GM12872 (cell line): ENCODE measurements around the gene USP2.
A peak's percentile ranks its signal among the peaks of the same experiment; 100 is the strongest.

Source experiments
- TF ChIP-seq, protein P1 (sequence below): IDR thresholded peaks from 3 replicates; pipeline ENCODE4 v1.5.1; 2011; ENCODE audit warnings: low read depth, mild to moderate bottlenecking, low read length, moderate library complexity; ENCODE audit not compliant: insufficient read depth

Gene USP2

DNA sequence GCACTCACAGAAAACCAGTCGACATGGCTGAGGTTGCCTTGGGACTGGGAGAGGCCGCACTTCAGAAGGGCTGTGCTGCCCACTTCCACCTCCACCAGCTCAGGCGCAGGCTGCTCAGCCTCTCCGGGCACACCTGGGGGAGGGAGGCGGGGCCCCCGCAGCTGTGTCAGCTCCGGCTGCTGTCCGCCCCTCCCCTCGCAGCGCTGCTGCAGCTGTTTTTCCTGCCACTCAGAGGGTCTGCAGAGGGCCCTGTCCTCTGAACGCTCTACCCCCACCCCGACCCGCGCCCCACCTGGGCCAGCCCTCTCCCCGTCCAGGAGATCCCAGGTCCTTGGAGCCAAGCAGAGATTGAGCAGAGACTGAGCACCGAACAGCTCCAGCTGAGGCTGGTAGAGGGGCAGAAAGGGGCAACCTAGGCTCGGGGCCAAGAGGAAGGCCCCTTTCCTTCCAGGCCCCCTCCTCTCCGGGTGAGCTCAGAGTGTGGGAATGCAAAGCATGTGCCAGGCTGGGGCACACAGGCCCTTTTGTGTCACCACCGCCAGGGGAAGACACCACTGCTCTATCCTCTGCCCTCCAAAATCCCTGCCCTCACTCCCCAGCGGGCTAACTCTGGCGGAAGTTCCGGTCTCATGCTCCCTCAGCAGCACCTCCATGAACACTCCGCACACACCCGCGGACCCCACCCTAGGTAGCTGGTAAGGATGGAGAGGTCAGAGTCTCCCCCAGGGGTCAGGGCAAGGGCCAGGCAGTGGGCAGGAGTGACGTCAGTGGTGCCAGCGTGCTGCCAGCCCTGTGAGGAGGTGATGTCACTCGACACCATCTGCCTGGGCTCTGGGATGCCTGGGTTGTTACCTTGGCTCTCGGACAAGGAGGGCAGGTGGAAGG, 66.1 kb downstream of the USP2 start:
- TF ChIP-seq, protein P1, sequence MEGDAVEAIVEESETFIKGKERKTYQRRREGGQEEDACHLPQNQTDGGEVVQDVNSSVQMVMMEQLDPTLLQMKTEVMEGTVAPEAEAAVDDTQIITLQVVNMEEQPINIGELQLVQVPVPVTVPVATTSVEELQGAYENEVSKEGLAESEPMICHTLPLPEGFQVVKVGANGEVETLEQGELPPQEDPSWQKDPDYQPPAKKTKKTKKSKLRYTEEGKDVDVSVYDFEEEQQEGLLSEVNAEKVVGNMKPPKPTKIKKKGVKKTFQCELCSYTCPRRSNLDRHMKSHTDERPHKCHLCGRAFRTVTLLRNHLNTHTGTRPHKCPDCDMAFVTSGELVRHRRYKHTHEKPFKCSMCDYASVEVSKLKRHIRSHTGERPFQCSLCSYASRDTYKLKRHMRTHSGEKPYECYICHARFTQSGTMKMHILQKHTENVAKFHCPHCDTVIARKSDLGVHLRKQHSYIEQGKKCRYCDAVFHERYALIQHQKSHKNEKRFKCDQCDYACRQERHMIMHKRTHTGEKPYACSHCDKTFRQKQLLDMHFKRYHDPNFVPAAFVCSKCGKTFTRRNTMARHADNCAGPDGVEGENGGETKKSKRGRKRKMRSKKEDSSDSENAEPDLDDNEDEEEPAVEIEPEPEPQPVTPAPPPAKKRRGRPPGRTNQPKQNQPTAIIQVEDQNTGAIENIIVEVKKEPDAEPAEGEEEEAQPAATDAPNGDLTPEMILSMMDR, result peak; percentile 35; the same call in 1 of the 3 replicates

DNA sequence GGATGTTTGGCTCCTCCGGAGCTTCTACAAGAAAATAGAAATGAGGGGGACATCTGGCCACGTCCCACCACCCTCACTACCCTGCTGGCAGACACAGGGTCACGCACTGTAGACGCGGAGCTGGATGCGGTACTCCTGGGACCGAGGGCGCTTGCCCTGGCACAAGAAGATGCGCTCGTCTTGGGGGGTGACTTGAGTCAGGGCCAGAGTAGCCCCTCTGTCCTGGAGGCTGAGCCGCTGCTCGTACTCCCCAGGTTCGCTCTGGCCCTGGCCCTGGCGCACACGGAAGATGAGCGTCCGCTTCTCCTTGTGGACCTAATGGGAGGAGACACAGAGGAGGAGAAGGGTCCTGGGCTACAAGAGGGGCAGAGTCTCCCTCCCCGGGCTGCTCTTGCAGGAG, 66.8 kb downstream of the USP2 start:
- TF ChIP-seq, protein P1, result no peak

DNA sequence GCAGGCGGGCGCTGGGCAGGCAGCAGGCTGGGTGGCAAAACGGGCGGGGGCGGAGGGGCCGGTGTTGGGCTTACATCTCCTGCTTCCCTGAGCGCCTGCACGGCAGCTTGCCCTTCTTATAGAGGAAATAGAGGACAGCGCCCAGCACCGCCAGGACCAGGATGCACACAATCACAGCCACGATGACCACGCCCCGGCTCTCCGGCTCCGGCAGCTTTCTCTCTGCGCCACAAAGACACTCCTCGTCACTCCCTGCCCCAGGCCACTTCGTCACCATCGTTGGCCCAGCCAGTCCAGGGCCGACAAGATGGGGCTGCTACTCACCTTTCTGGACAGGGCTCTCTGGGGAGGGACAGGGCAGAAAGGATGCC, 70.8 kb downstream of the USP2 start:
- TF ChIP-seq, protein P1, result no peak

DNA sequence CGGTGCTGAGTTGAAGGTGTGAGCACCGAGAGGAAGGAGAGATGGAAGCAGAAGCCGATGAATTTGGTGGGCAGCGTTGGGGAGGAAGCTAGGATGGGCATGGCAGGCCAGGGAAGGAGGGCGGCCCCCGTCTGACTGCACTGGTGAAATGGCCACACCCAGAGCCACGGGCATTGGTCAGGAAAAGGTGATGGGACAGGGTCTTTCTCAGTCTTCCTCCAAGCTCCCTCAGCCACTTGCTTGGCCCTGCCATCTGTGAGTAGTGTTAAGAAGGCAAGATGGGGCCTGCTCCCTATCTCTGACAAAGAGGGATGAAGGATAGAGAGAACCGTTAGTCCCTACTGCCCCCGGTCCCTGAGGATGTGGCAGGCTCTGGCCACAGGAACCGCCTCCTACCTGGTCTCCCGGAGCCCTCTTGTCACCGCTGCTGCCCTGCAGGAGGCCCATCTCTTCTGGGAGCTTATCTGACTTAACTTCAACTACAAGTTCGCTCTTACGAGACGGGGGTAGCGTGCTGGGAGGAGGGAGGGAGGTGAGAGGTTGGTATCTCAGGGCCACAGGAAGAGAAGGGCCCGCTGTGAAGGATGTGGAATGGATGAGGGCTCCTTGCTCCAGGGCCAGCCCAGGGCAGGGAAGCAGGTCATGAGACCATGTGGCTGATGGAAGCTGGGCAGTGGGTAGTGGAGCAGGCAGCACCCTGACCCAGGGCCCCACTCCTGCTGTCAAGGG, 71.4 kb downstream of the USP2 start:
- TF ChIP-seq, protein P1, result no peak

DNA sequence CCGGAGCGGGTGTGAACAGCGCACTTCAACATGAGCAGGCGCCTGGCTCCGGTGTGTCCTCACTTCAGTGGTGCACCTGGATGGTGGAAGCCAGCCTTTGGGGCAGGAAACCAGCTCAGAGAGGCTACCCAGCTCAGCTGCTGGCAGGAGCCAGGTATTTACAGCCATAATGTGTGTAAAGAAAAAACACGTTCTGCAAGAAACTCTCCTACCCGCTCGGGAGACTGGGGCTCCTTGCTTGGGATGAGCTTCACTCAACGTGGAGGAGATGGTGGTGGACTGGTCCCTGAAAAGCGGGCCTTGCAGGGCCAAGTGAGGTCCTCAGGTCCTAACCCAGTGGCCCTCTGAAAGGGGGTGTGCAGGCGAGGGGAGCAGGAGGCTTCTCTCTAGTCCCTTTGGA, 72.1 kb downstream of the USP2 start:
- TF ChIP-seq, protein P1, result no peak

DNA sequence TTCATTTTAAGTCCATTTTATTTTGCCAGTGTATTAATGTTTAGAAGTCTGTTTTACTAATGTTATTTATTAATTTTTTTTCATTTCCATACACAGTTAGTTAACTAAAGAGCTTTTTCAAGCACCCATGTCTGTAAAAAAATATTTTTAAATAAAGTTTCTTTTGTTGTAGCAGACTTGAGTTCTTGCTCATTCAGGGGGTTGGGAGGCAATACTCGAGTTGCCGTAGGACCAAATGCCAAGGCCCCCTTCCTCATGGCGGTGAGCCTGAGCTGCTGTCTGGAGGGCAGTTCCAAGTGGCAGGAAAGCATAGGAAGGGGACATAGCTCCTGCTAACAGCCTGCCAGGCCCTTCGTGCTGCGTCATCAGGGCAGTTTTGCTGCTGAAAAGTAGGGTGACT, 73.5 kb downstream of the USP2 start:
- TF ChIP-seq, protein P1, result no peak

DNA sequence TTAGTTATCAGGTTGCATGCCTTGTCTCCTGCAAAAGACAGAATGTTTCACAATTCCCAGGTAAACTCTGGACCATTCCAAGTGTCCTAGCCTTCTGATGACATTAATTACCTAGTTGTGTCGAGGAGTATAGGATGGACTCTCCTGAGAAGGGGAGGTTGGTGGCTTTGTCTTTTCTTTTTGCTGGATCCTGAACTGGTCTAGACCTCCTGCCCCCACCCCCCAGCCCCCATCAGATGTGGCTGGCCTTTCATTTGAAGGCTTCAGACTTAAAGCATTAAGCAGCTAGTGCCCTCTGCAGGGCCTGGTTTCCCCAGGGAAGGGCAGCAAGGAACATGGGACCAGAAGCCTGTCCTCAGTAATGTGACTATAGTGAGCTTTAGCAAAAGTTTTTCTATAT, 74.3 kb downstream of the USP2 start:
- TF ChIP-seq, protein P1, result no peak
